HCT116 (cell line): ENCODE measurements around the gene KRT83. TPM values are rescaled to one million over a fixed set of nuclear protein-coding genes. Genes with fewer than 3 reads are reported as not detected.

Experiments
- ATAC-seq: fragments of 200-7000 bp; cut with Tn5 transposase; 2 replicates; pipeline ENCODE4 v1.9.1; 2020; ENCODE audit warnings: mild to moderate bottlenecking, moderate library complexity
- BruUV-seq: library from RNA; stranded (reverse); fragments of 400-500 nt; replicated peaks from 2 replicates; lab custom pipeline; 2021; lab: Mats Ljungman, UMichigan
- CTCF ChIA-PET: fragments of 300-600 bp; sonication (Branson Sonifier 250); formaldehyde crosslinking; loops from one replicate; lab custom pipeline; 2021; ENCODE audit warnings: antibody characterized with exemption; lab: Charles Lee
- POLR2A ChIA-PET: fragments of 300-600, 350-600 bp; sonication (Branson Sonifier 250); formaldehyde crosslinking; loops from one replicate; lab custom pipeline; 2021; ENCODE audit warnings: antibody characterized with exemption; lab: Charles Lee
- RAD21 ChIA-PET, 2 experiments: fragments of 300-600 bp; sonication (Branson Sonifier 250); formaldehyde crosslinking; loops; one replicate each; lab custom pipeline; 2023; ENCODE audit warnings: low total read pairs in 2 of 2; ENCODE audit not compliant: uncharacterized antibody in 2 of 2, unreplicated experiment in 2 of 2, low non-redundant PET in 1 of 2; lab: Charles Lee
- DNase-seq: peaks from one replicate; pipeline ENCODE4 v3.0.0-alpha.2; 2010; ENCODE audit warnings: low read depth, low spot score
- H2AFZ ChIP-seq: fragments of 200-600 bp; shearing (Covaris generic), sonication (generic); 2 replicates; pipeline ENCODE4 v1.6.1; 2017; ENCODE audit warnings: low read depth, mixed run types, mixed read lengths, antibody characterized with exemption, low read length; ENCODE audit not compliant: poor library complexity, severe bottlenecking
- H3K27ac ChIP-seq: 2 replicates; pipeline ENCODE4 v1.5.1; 2012; ENCODE audit warnings: low read depth, low read length
- H3K27me3 ChIP-seq: fragments of 200-600 bp; sonication (generic); 2 replicates; pipeline ENCODE4 v1.6.1; 2016; ENCODE audit warnings: mixed run types, low read length, mixed read lengths; ENCODE audit not compliant: insufficient read depth
- H3K36me3 ChIP-seq, 2 experiments: fragments of 200-500 bp in 1 of 2; fragments of 200-600 bp in 1 of 2; sonication (Bioruptor generic) in 1 of 2; sonication (generic) in 1 of 2; 2 replicates each; pipeline versions ENCODE4 v1.5.1 to v1.6.1; 2014 to 2016; ENCODE audit warnings: low read length in 2 of 2, inconsistent platforms in 1 of 2, mixed read lengths in 1 of 2, mixed run types in 1 of 2; ENCODE audit not compliant: insufficient read depth in 2 of 2, control insufficient read depth in 1 of 2
- H3K4me1 ChIP-seq, 2 experiments: fragments of 200-600 bp in 1 of 2; sonication (generic) in 1 of 2; 2 replicates each; pipeline versions ENCODE4 v1.5.1 to v1.6.1; 2012 to 2017; ENCODE audit warnings: low read length in 2 of 2, inconsistent platforms in 1 of 2, mild to moderate bottlenecking in 1 of 2, mixed read lengths in 1 of 2, mixed run types in 1 of 2, moderate library complexity in 1 of 2; ENCODE audit not compliant: insufficient read depth in 2 of 2, control insufficient read depth in 1 of 2
- H3K4me2 ChIP-seq: fragments of 200-600 bp; sonication (generic); 2 replicates; pipeline ENCODE4 v1.6.1; 2017; ENCODE audit warnings: mixed run types, low read length, mixed read lengths
- H3K4me3 ChIP-seq, 2 experiments: fragments of 200-600 bp in 1 of 2; sonication (generic) in 1 of 2; replicated peaks in 1 of 2; 2 replicates each; pipeline ENCODE4 v1.5.1; 2011 to 2016; ENCODE audit warnings: low read length in 2 of 2, control low read depth in 1 of 2, low read depth in 1 of 2, mild to moderate bottlenecking in 1 of 2, mixed read lengths in 1 of 2, mixed run types in 1 of 2
- H3K79me2 ChIP-seq: fragments of 200-600 bp; sonication (generic); 2 replicates; pipeline ENCODE4 v1.6.1; 2017; ENCODE audit warnings: mild to moderate bottlenecking, mixed run types, low read length, moderate library complexity, mixed read lengths; ENCODE audit not compliant: insufficient read depth
- H3K9ac ChIP-seq: fragments of 200-600 bp; sonication (generic); 2 replicates; pipeline ENCODE4 v1.6.1; 2016; ENCODE audit warnings: low read length, mixed read lengths
- H3K9me2 ChIP-seq: fragments of 200-600 bp; sonication (generic), shearing (Covaris generic); 2 replicates; pipeline ENCODE4 v1.6.1; 2017; ENCODE audit warnings: mixed run types, mild to moderate bottlenecking, moderate library complexity; ENCODE audit not compliant: insufficient read depth
- H3K9me3 ChIP-seq, 2 experiments: fragments of 200-500 bp in 1 of 2; fragments of 200-600 bp in 1 of 2; sonication (Bioruptor generic) in 1 of 2; sonication (generic) in 1 of 2; 2 replicates each; pipeline ENCODE4 v1.6.1; 2014 to 2017; ENCODE audit warnings: low read length in 2 of 2, mixed read lengths in 2 of 2, inconsistent platforms in 1 of 2, low read depth in 1 of 2, mild to moderate bottlenecking in 1 of 2, mixed run types in 1 of 2, moderate library complexity in 1 of 2; ENCODE audit not compliant: control insufficient read depth in 1 of 2, insufficient read depth in 1 of 2
- H4K20me1 ChIP-seq: fragments of 200-600 bp; sonication (generic), shearing (Covaris generic); 2 replicates; pipeline ENCODE4 v1.6.1; 2017; ENCODE audit warnings: mixed run types, mild to moderate bottlenecking, moderate library complexity; ENCODE audit not compliant: insufficient read depth
- CBX3 ChIP-seq: IDR thresholded peaks from 2 replicates; pipeline ENCODE4 v1.6.1; 2012; ENCODE audit warnings: low read depth
- CEBPB ChIP-seq: IDR thresholded peaks from 2 replicates; pipeline ENCODE4 v1.6.1; 2012; ENCODE audit warnings: low read depth
- ELF1 ChIP-seq: IDR thresholded peaks from 2 replicates; pipeline ENCODE4 v1.6.1; 2012; ENCODE audit warnings: low read depth, borderline replicate concordance
- FOSL1 ChIP-seq: IDR thresholded peaks from 2 replicates; pipeline ENCODE4 v1.6.1; 2012; ENCODE audit warnings: low read depth
- JUND ChIP-seq: IDR thresholded peaks from 2 replicates; pipeline ENCODE4 v1.6.1; 2012
- POLR2AphosphoS5 ChIP-seq: IDR thresholded peaks from 2 replicates; pipeline ENCODE4 v1.6.1; 2011; ENCODE audit warnings: mild to moderate bottlenecking, low read depth, low read length, moderate library complexity
- RAD21 ChIP-seq: IDR thresholded peaks from 2 replicates; pipeline ENCODE4 v1.6.1; 2012; ENCODE audit warnings: low read depth, mild to moderate bottlenecking
- SIN3A ChIP-seq: IDR thresholded peaks from 2 replicates; pipeline ENCODE4 v1.6.1; 2012; ENCODE audit warnings: low read depth
- SP1 ChIP-seq: IDR thresholded peaks from 2 replicates; pipeline ENCODE4 v1.6.1; 2012; ENCODE audit warnings: low read depth
- YY1 ChIP-seq: IDR thresholded peaks from 2 replicates; pipeline ENCODE4 v1.6.1; 2011; ENCODE audit warnings: low read length, low read depth, moderate library complexity, mild to moderate bottlenecking; ENCODE audit not compliant: insufficient replicate concordance; ENCODE audit errors: extremely low read depth
- ZNF274 ChIP-seq: fragments of 200-500 bp; sonication (Bioruptor generic); IDR thresholded peaks from 2 replicates; pipeline ENCODE4 v1.6.1; 2014; ENCODE audit warnings: mild to moderate bottlenecking, low read depth, low read length, inconsistent platforms
- intact Hi-C: fragments of 100-400 bp; cut with micrococcal nuclease; formaldehyde crosslinking; loops from 2 replicates; pipeline ENCODE4 v1.10.0; 2022
- total RNA-seq: library from RNA; stranded (reverse); gene quantifications from one replicate; pipeline ENCODE4 v1.2.1, GENCODE V29; 2021; ENCODE audit not compliant: unreplicated experiment
- TF ChIP-seq, protein P1 (sequence below): IDR thresholded peaks from 2 replicates; pipeline ENCODE4 v1.6.1; 2011; ENCODE audit warnings: mild to moderate bottlenecking, low read length, moderate library complexity; ENCODE audit not compliant: insufficient replicate concordance; ENCODE audit errors: extremely low read depth

The KRT83 gene
- total RNA-seq, 1 experiment from 2014 or later: not detected

- DNase-seq (no peak), ATAC-seq (no peak)
- Histone ChIP-seq H4K20me1 (no peaks in the 10 kb centered on the region), H3K4me1 (peaks cover 24 to 37% of the 10 kb centered on the region in 2 experiments), H3K4me2 (no peak overlapping the region), H3K36me3 (no peaks in the 10 kb centered on the region), H3K9me3 (no peaks in the 10 kb centered on the region), H3K9ac (no peak overlapping the region), H3K27ac (no peak overlapping the region), H3K27me3 (no peaks in the 10 kb centered on the region), H3K4me3 (no peak overlapping the region), H3K9me2 (no peaks in the 10 kb centered on the region), H2AFZ (no peak overlapping the region), H3K79me2 (no peaks in the 10 kb centered on the region)
- ChIA-PET CTCF (interaction anchor here (0.9 to 1.1 kb wide), 2 partner anchors 11 to 84 kb away, joined by 3 read pairs; partner anchors contain the start of gene KRT80), POLR2A (interaction anchor here (1.0 kb wide), 1 partner anchor 11 kb away, joined by 3 read pairs; no protein-coding TSS in a partner anchor), RAD21 (no interaction called here)
- TF ChIP-seq YY1 (no peak), FOSL1 (no peak), ZNF274 (no peak), POLR2AphosphoS5 (no peak), ELF1 (no peak), JUND (no peak), RAD21 (no peak)
- intact Hi-C loops: no loop called here
- no TSS peak for BruUV-seq
Observed at GRCh38 chr12:52275686-52276085, 45.5 kb downstream of the KRT83 start.

- TF ChIP-seq CEBPB (no peak), CBX3 (no peak), ZNF274 (no peak), SIN3A (no peak), SP1 (no peak), JUND (no peak)
- TF ChIP-seq, protein P1, sequence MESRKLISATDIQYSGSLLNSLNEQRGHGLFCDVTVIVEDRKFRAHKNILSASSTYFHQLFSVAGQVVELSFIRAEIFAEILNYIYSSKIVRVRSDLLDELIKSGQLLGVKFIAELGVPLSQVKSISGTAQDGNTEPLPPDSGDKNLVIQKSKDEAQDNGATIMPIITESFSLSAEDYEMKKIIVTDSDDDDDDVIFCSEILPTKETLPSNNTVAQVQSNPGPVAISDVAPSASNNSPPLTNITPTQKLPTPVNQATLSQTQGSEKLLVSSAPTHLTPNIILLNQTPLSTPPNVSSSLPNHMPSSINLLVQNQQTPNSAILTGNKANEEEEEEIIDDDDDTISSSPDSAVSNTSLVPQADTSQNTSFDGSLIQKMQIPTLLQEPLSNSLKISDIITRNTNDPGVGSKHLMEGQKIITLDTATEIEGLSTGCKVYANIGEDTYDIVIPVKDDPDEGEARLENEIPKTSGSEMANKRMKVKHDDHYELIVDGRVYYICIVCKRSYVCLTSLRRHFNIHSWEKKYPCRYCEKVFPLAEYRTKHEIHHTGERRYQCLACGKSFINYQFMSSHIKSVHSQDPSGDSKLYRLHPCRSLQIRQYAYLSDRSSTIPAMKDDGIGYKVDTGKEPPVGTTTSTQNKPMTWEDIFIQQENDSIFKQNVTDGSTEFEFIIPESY: no peak
- no TSS peak for BruUV-seq
- intact Hi-C loops: no loop called here
- Histone ChIP-seq H4K20me1 (no peaks in the 10 kb centered on the region), H3K9me2 (no peaks in the 10 kb centered on the region), H3K4me1 (peaks cover 14 to 27% of the 10 kb centered on the region in 2 experiments), H2AFZ (no peak within 1 kb of the TSS), H3K4me3 (no peak within 1 kb of the TSS), H3K9me3 (no peaks in the 10 kb centered on the region), H3K27ac (no peak within 1 kb of the TSS), H3K9ac (no peak within 1 kb of the TSS), H3K27me3 (no peaks in the 10 kb centered on the region), H3K4me2 (no peak within 1 kb of the TSS), H3K36me3 (no peaks in the 10 kb centered on the region), H3K79me2 (no peaks in the 10 kb centered on the region)
- DNase-seq (no peak), ATAC-seq (no peak)
- RAD21 ChIA-PET: no interaction called here
- CTCF ChIA-PET: interaction anchor here (1.1 to 1.4 kb wide), 2 partner anchors 23 to 83 kb away, joined by 3 to 4 read pairs; partner anchors contain the start of gene KRT80
- POLR2A ChIA-PET: interaction anchor here (1.0 kb wide), 1 partner anchor 10 kb away, joined by 3 read pairs; no protein-coding TSS in a partner anchor
Observed at GRCh38 chr12:52274521-52275120, 46.6 kb downstream of the KRT83 start, which contains the start of gene KRT86. KRT86 (plus strand) TSS chr12:52274645; CDS start chr12:52301917, 27,272 bp downstream.
